H9 (cell line): Measurements from ENCODE around the gene NAA20. TPM values are rescaled to one million over a fixed set of nuclear protein-coding genes. Genes with fewer than 3 reads are reported as not detected.

Experiments
- DNase-seq: peaks from one replicate; pipeline ENCODE4 v3.0.0-alpha.2; 2017
- H2AFZ ChIP-seq: one replicate; pipeline ENCODE4 v1.6.1; 2013; ENCODE audit warnings: mild to moderate bottlenecking, low read length, control low read depth, moderate library complexity
- H2AK5ac ChIP-seq: 2 replicates; pipeline ENCODE4 v1.6.1; 2013; ENCODE audit warnings: low read length, control low read depth, mixed read lengths; ENCODE audit not compliant: insufficient read length
- H2BK120ac ChIP-seq: one replicate; pipeline ENCODE4 v1.6.1; 2013; ENCODE audit warnings: low read depth, mild to moderate bottlenecking, low read length, control low read depth, inconsistent platforms; ENCODE audit not compliant: poor library complexity, severe bottlenecking
- H2BK12ac ChIP-seq: 2 replicates; pipeline ENCODE4 v1.6.1; 2013; ENCODE audit warnings: low read length, control low read depth, mixed read lengths, low read depth; ENCODE audit not compliant: insufficient read length
- H2BK15ac ChIP-seq: 2 replicates; pipeline ENCODE4 v1.6.1; 2013; ENCODE audit warnings: low read depth, low read length, control low read depth
- H2BK20ac ChIP-seq: one replicate; pipeline ENCODE4 v1.6.1; 2013; ENCODE audit warnings: low read depth, mild to moderate bottlenecking, low read length, control low read depth, inconsistent platforms; ENCODE audit not compliant: poor library complexity, severe bottlenecking
- H2BK5ac ChIP-seq: 2 replicates; pipeline ENCODE4 v1.6.1; 2013; ENCODE audit warnings: low read length, control low read depth, mixed read lengths; ENCODE audit not compliant: insufficient read length
- H3K14ac ChIP-seq: 2 replicates; pipeline ENCODE4 v1.6.1; 2013; ENCODE audit warnings: low read length, control low read depth; ENCODE audit not compliant: insufficient read depth
- H3K18ac ChIP-seq: 2 replicates; pipeline ENCODE4 v1.6.1; 2013; ENCODE audit warnings: low read depth, mild to moderate bottlenecking, mixed read lengths, low read length, control low read depth; ENCODE audit not compliant: insufficient read length
- H3K23ac ChIP-seq: 2 replicates; pipeline ENCODE4 v1.6.1; 2013; ENCODE audit warnings: low read length, control low read depth, mixed read lengths, low read depth; ENCODE audit not compliant: insufficient read length
- H3K23me2 ChIP-seq: 2 replicates; pipeline ENCODE4 v1.6.1; 2013; ENCODE audit warnings: low read depth, mild to moderate bottlenecking, mixed read lengths, low read length, control low read depth; ENCODE audit not compliant: insufficient read length, poor library complexity, severe bottlenecking
- H3K27ac ChIP-seq: 2 replicates; pipeline ENCODE4 v1.5.1; 2013; ENCODE audit warnings: low read length, control low read depth, mixed read lengths, low read depth; ENCODE audit not compliant: insufficient read length
- H3K27me3 ChIP-seq: 2 replicates; pipeline ENCODE4 v1.6.1; 2013; ENCODE audit warnings: low read length, control low read depth, inconsistent platforms; ENCODE audit not compliant: insufficient read depth
- H3K4ac ChIP-seq: 2 replicates; pipeline ENCODE4 v1.6.1; 2013; ENCODE audit warnings: low read depth, mild to moderate bottlenecking, control low read depth, inconsistent platforms, low read length, moderate library complexity
- H3K4me1 ChIP-seq: 2 replicates; pipeline ENCODE4 v1.6.1; 2013; ENCODE audit warnings: low read length, control low read depth, inconsistent platforms; ENCODE audit not compliant: insufficient read depth
- H3K4me2 ChIP-seq: 2 replicates; pipeline ENCODE4 v1.6.1; 2013; ENCODE audit warnings: low read length, control low read depth, mixed read lengths; ENCODE audit not compliant: insufficient read length, insufficient read depth
- H3K56ac ChIP-seq: 2 replicates; pipeline ENCODE4 v1.6.1; 2013; ENCODE audit warnings: low read depth, mild to moderate bottlenecking, mixed read lengths, low read length, control low read depth; ENCODE audit not compliant: insufficient read length
- H3K79me1 ChIP-seq: 2 replicates; pipeline ENCODE4 v1.6.1; 2013; ENCODE audit warnings: low read depth, mild to moderate bottlenecking, moderate library complexity, low read length, control low read depth, inconsistent platforms; ENCODE audit not compliant: insufficient read depth, poor library complexity, severe bottlenecking
- H3K79me2 ChIP-seq: 2 replicates; pipeline ENCODE4 v1.6.1; 2013; ENCODE audit warnings: low read length, control low read depth, inconsistent platforms; ENCODE audit not compliant: insufficient read depth
- H3K9ac ChIP-seq: 2 replicates; pipeline ENCODE4 v1.6.1; 2013; ENCODE audit warnings: low read length, control low read depth, mixed read lengths; ENCODE audit not compliant: insufficient read length; ENCODE audit errors: extremely low read depth
- H3K9me3 ChIP-seq: one replicate; pipeline ENCODE4 v1.6.1; 2013; ENCODE audit warnings: low read depth, low read length, inconsistent platforms; ENCODE audit not compliant: control insufficient read depth
- H3T11ph ChIP-seq: one replicate; pipeline ENCODE4 v1.6.1; 2013; ENCODE audit warnings: mild to moderate bottlenecking, low read length, control low read depth, inconsistent platforms
- H4K20me1 ChIP-seq: one replicate; pipeline ENCODE4 v1.6.1; 2013; ENCODE audit not compliant: control insufficient read depth, insufficient read length, insufficient read depth
- H4K5ac ChIP-seq: 2 replicates; pipeline ENCODE4 v1.6.1; 2013; ENCODE audit warnings: low read depth, mild to moderate bottlenecking, mixed read lengths, low read length, control low read depth; ENCODE audit not compliant: insufficient read length
- H4K8ac ChIP-seq: replicated peaks from 2 replicates; pipeline ENCODE4 v1.6.1; 2013; ENCODE audit warnings: low read length, control low read depth, mixed read lengths, low read depth; ENCODE audit not compliant: insufficient read length
- H4K91ac ChIP-seq: 2 replicates; pipeline ENCODE4 v1.6.1; 2013; ENCODE audit warnings: low read depth, mild to moderate bottlenecking, moderate library complexity, mixed read lengths, low read length, control low read depth; ENCODE audit not compliant: insufficient read length
- H3K27ac Mint-ChIP-seq, 3 experiments: 2 replicates in 2 of 3; 3 replicates in 1 of 3; pipeline ENCODE4 v1.8.0; 2020 to 2021; ENCODE audit warnings: mixed read lengths in 3 of 3, mild to moderate bottlenecking in 1 of 3, moderate library complexity in 1 of 3
- H3K27me3 Mint-ChIP-seq: 2 replicates; pipeline ENCODE4 v1.8.0; 2021; ENCODE audit warnings: low read depth, mild to moderate bottlenecking, moderate library complexity, mixed read lengths
- H3K36me3 Mint-ChIP-seq, 3 experiments: 2 replicates in 2 of 3; 3 replicates in 1 of 3; pipeline ENCODE4 v1.8.0; 2020 to 2021; ENCODE audit warnings: low read depth in 3 of 3, mixed read lengths in 3 of 3; ENCODE audit not compliant: insufficient read depth in 1 of 3
- H3K4me1 Mint-ChIP-seq, 2 experiments: 2 replicates each; pipeline ENCODE4 v1.8.0; 2020; ENCODE audit warnings: mixed read lengths in 2 of 2
- H3K4me3 Mint-ChIP-seq, 2 experiments: 2 replicates in 1 of 2; 3 replicates in 1 of 2; pipeline ENCODE4 v1.8.0; 2020 to 2021; ENCODE audit warnings: mild to moderate bottlenecking in 2 of 2, mixed read lengths in 2 of 2, moderate library complexity in 1 of 2
- H3K9me3 Mint-ChIP-seq, 2 experiments: 2 replicates in 1 of 2; 3 replicates in 1 of 2; pipeline ENCODE4 v1.8.0; 2020; ENCODE audit warnings: mild to moderate bottlenecking in 2 of 2, mixed read lengths in 2 of 2, moderate library complexity in 1 of 2
- WGBS: extraction: QIAGEN DNeasy Blood & Tissue Kit; methylation state at CpG from one replicate; pipeline ENCODE4 v1.1.7; 2013; ENCODE audit warnings: missing lambda C conversion rate, low lambda C conversion rate, mixed read lengths; ENCODE audit not compliant: insufficient read length; ENCODE audit errors: extremely low coverage; 5-methylcytosine and 5-hydroxymethylcytosine counted together
- total RNA-seq: library from RNA; stranded (reverse); gene quantifications from 2 replicates; pipeline ENCODE4 v1.2.1, GENCODE V29; 2021
- TF ChIP-seq, protein P1 (sequence below): fragments of 200-600 bp; sonication (generic); conservative IDR thresholded peaks from 3 replicates; pipeline ENCODE4 v1.8.0; 2021; ENCODE audit warnings: antibody characterized with exemption, mild to moderate bottlenecking

The NAA20 gene
- total RNA-seq, 1 experiment from 2014 or later, result 48.1 TPM

DNA sequence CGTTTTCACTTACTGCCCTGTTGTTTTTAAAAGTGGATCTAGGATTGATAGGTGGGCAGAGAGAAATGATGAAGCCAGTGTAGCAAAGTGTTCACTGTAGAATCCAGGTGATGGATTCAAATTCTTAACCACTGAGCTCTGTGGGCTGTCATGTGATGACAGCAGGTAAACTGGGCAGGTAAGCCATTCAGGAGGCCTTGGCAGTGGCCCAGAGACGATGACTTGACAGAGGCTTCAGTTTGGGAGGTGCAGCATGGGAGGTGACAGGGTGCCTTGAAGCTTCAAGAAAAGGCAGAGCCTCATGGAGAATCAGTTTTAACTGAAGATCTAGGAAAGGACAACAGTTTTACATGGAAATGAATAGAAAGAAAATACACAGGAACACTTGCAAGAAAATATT lies 2.0 kb downstream of the NAA20 start:
- no peaks in the 10 kb centered on the region for H4K20me1 ChIP-seq
- no peak overlapping the region; a peak in 1 of 7 replicates for H3K27ac Mint-ChIP-seq
- H3K9me3 ChIP-seq, result no peaks in the 10 kb centered on the region
- no peak overlapping the region for H3K23ac ChIP-seq
- no peak overlapping the region for H3K9ac ChIP-seq
- no peak overlapping the region for H3K14ac ChIP-seq
- H3K23me2 ChIP-seq, result no peaks in the 10 kb centered on the region
- H3K27me3 ChIP-seq, result no peaks in the 10 kb centered on the region
- H2AFZ ChIP-seq, result no peak overlapping the region
- H4K5ac ChIP-seq, result no peak overlapping the region
- DNase-seq, result no peak
- no peak overlapping the region for H3K56ac ChIP-seq
- H3K27me3 Mint-ChIP-seq, result no peaks in the 10 kb centered on the region; the same call in 1 of the 2 replicates
- H3K79me2 ChIP-seq, result peaks cover 11% of the 10 kb centered on the region; the same call in 1 of the 2 replicates
- H3K4me2 ChIP-seq, result no peak overlapping the region
- no peak overlapping the region for H2BK20ac ChIP-seq
- H2BK15ac ChIP-seq, result no peak overlapping the region
- peaks cover 2% of the 10 kb centered on the region; the same call in 1 of the 2 replicates for H3K4me1 ChIP-seq
- no peak overlapping the region for H3K27ac ChIP-seq
- peaks cover 6% of the 10 kb centered on the region for H3K79me1 ChIP-seq
- H4K91ac ChIP-seq, result no peak overlapping the region
- no peak overlapping the region for H3K4ac ChIP-seq
- peaks cover 15 to 27% of the 10 kb centered on the region in 2 experiments for H3K4me1 Mint-ChIP-seq
- H3K9me3 Mint-ChIP-seq, result no peaks in the 10 kb centered on the region
- H2BK12ac ChIP-seq, result no peak overlapping the region
- no peak overlapping the region for H2BK5ac ChIP-seq
- peak overlapping the region; percentile 39 to 83; a peak in 4 of 5 replicates for H3K4me3 Mint-ChIP-seq
- H3K36me3 Mint-ChIP-seq, result peaks cover 0 to 12% (median 9%) of the 10 kb centered on the region in 3 experiments; a peak in 5 of 7 replicates
- TF ChIP-seq, protein P1, sequence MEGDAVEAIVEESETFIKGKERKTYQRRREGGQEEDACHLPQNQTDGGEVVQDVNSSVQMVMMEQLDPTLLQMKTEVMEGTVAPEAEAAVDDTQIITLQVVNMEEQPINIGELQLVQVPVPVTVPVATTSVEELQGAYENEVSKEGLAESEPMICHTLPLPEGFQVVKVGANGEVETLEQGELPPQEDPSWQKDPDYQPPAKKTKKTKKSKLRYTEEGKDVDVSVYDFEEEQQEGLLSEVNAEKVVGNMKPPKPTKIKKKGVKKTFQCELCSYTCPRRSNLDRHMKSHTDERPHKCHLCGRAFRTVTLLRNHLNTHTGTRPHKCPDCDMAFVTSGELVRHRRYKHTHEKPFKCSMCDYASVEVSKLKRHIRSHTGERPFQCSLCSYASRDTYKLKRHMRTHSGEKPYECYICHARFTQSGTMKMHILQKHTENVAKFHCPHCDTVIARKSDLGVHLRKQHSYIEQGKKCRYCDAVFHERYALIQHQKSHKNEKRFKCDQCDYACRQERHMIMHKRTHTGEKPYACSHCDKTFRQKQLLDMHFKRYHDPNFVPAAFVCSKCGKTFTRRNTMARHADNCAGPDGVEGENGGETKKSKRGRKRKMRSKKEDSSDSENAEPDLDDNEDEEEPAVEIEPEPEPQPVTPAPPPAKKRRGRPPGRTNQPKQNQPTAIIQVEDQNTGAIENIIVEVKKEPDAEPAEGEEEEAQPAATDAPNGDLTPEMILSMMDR, result no peak
- H3K18ac ChIP-seq, result no peak overlapping the region
- H2AK5ac ChIP-seq, result no peak overlapping the region
- no peak overlapping the region for H2BK120ac ChIP-seq
- H3T11ph ChIP-seq, result no peak overlapping the region
- H4K8ac ChIP-seq, result no peak overlapping the region
- WGBS, result no CpG with 5 or more reads among the region's 2 CpGs
